Activated CD8-positive, alpha-beta memory T cell treated with anti-CD3 and anti-CD28 coated beads, Interleukin-2, amount 50 U/mL, for 1 hour (primary cell): ENCODE results near the gene USP43.
"Not testable (repeated sequence)": the region's sequence is repeated elsewhere in the genome, so short reads cannot be mapped to it uniquely, and the experiment has no call there.

Experiments used
- DNase-seq: peaks from one replicate; pipeline ENCODE4 v3.0.0-alpha.2; 2020; ENCODE audit errors: extremely low read depth

USP43 gene, protein sequence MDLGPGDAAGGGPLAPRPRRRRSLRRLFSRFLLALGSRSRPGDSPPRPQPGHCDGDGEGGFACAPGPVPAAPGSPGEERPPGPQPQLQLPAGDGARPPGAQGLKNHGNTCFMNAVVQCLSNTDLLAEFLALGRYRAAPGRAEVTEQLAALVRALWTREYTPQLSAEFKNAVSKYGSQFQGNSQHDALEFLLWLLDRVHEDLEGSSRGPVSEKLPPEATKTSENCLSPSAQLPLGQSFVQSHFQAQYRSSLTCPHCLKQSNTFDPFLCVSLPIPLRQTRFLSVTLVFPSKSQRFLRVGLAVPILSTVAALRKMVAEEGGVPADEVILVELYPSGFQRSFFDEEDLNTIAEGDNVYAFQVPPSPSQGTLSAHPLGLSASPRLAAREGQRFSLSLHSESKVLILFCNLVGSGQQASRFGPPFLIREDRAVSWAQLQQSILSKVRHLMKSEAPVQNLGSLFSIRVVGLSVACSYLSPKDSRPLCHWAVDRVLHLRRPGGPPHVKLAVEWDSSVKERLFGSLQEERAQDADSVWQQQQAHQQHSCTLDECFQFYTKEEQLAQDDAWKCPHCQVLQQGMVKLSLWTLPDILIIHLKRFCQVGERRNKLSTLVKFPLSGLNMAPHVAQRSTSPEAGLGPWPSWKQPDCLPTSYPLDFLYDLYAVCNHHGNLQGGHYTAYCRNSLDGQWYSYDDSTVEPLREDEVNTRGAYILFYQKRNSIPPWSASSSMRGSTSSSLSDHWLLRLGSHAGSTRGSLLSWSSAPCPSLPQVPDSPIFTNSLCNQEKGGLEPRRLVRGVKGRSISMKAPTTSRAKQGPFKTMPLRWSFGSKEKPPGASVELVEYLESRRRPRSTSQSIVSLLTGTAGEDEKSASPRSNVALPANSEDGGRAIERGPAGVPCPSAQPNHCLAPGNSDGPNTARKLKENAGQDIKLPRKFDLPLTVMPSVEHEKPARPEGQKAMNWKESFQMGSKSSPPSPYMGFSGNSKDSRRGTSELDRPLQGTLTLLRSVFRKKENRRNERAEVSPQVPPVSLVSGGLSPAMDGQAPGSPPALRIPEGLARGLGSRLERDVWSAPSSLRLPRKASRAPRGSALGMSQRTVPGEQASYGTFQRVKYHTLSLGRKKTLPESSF

GRCh38 chr17:9644910-9645751 is at the start of gene USP43:
Gene USP43, plus strand, starts transcription at chr17:9645517. Its CDS starts 116 bp downstream, at chr17:9645633.
- no peak for DNase-seq

GRCh38 chr17:9597638-9598037 is 47.7 kb upstream of the USP43 start:
- not testable (repeated sequence) for DNase-seq

DNA sequence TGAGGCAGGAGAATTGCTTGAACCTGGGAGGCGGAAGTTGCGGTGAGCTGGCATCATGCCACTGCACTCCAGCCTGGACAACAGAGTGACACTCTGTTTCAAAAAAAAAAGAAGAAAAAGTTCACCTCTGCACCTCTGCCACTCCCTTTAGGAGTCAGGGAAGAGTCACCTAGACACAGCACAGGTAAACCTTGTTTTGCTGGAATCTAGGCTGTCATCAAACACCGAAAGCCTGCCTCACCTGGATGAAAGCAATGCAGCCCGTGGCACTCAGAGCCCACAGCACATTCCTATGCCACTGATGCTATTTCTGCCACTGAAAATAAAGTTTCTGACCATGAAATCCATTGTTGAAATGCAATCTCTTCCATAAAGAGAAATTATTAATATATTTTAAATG is 46.7 kb upstream of the USP43 start:
- DNase-seq: no peak

DNA sequence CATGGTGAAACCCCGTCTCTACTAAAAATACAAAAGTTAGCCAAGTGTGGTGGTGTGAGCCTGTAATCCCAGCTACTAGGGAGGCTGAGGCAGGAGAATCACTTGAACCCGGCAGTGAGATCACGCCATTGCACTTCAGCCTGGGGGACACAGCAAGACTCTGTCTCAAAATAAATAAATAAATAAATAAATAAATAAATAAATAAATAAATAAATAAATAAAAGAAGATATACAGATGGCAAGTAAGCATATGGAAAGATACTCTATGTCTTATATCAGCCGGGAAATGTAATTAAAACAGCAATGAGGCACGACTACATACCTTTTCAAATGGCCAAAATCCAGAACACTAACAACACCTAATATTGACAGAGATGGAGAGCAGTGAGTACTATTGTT is 40.7 kb upstream of the USP43 start:
- not testable (repeated sequence) for DNase-seq

- DNase-seq: no peak
Observed at GRCh38 chr17:9606453-9606852, 38.9 kb upstream of the USP43 start.

GRCh38 chr17:9607058-9607457 is 38.3 kb upstream of the USP43 start:
- DNase-seq: not testable (repeated sequence)

GRCh38 chr17:9611557-9611956 is 33.8 kb upstream of the USP43 start:
- no peak for DNase-seq

- no peak for DNase-seq
Observed at GRCh38 chr17:9612006-9612405, 33.3 kb upstream of the USP43 start.

GRCh38 chr17:9615486-9615885 is 29.8 kb upstream of the USP43 start:
- no peak for DNase-seq

DNA sequence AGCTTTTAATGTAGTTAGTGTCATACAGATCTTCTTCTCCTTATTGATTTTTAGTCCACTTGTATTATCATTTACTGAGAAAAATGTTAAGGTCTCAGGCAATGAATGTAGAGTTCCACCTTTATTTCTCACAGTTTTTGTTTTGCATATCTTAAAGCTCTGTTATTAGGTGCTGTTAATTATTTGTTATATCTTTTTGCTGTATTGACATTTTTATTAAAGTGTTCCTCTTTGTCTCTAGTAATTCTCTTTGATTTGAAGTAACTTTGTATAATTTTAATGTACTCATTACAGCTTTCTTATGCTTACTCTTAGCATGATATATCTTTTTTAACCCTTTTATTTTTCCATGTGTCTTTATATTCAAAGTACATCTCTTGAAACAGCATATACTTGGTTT is 22.4 kb upstream of the USP43 start:
- DNase-seq: no peak

DNA sequence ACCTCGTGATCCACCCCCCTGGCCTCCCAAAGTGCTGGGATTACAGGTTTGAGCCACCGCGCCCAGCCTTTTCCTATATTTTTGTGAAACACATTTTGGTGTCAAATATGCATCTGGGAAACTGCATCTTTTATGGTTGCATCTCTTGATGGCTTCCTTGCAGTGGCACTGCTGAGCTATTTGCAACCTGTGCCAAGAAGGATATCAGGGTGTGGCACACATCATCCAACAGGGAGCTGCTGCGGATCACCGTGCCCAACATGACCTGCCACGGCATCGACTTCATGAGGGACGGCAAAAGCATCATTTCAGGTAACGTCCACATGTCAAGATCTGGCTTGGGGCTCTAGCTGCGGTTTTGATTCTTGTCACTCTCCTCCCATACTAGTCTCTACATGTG is 16.8 kb upstream of the USP43 start:
- DNase-seq: no peak

GRCh38 chr17:9632741-9633140 is 12.6 kb upstream of the USP43 start:
- no peak for DNase-seq

DNA sequence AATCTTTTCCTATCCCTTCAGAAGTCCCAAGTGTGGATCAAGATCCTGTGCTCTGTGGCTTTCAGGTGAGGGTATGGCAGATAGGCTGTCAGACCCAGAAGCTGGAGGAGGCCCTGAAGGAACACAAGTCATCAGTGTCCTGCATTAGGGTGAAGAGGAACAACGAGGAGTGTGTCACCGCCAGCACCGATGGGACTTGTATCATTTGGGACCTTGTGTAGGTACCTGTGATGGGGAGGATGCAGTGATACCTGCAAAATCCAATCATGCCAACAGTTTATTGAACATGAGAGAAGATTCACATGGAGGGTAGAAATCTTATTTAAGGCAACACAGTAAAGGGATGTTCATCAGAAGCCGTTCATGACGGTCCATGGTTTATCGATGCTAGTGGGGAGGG is 10.0 kb upstream of the USP43 start:
- DNase-seq: no peak

DNA sequence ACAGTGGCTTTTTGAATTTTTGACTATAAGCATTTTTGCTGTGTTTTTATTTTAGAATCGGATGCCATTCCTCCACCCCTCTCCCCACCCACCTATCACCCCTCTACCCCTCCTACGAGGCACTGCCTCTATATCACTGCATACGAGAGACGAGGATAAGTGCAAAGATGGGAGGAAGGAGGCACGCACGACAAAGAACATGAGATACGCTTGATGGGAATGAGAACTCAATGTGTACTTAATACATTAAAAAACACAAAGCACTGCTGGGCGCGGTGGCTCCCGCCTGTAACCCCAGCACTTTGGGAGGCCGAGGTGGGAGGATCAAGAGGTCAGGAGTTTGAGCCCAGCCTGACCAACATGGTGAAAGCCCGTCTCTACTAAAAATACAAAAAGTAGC is 8.8 kb upstream of the USP43 start:
- no peak for DNase-seq

- not testable (repeated sequence) for DNase-seq
Observed at GRCh38 chr17:9640388-9640787, 4.9 kb upstream of the USP43 start.

GRCh38 chr17:9643611-9644010 is 1.7 kb upstream of the USP43 start:
- no peak for DNase-seq

GRCh38 chr17:9645851-9646545 is 681 bp downstream of the USP43 start:
- DNase-seq: no peak

- no peak for DNase-seq
Observed at GRCh38 chr17:9646546-9646885, 1.2 kb downstream of the USP43 start.

DNA sequence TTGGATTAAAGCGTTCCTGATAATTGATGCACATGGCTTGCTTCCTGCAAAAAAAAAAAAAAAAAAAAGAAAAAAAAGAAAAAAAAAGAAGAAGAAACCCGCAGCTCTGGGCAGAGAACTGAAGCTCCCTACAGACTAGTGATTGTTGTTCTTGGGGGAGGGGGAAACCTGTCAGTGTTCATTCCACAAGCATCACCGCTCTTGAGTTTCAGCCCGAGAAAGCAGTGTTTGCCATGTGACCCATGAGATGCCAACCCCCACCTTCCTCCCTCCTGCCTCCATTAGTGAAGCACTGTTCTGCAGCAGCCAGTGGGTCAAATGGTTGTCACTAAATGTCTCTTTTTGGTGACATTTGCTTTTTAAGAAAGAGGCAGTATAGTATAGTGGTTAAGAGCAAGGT is 1.7 kb downstream of the USP43 start:
- DNase-seq: no peak

DNA sequence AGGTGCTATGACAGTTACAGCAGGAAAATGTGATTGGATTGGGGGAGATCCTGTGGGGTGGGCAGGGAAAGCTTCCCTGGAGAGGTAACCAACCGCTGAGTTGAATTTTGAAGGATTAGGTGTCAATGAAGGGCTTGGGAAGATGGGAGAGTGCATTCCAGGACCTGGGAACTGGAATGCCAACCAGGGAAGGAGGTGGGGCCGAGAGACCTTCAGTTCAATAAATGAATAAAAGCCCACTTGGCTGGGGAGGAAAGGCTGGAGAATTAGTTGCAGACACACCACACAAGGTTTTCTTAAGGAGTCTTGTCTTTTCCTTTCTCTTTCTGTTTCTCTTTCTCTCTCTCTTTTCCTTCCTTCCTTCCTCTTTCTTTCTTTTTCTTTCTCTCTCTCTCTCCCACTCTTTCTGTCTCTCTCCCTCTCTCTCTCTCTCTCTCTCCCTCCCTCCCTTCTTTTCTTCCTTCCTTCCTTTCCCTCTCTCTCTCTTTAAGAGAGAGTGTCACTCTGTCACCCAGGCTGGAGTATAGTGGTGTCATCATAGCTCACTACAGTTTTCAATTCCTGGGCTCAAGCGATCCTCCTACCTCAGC is 3.3 kb downstream of the USP43 start:
- no peak for DNase-seq
